Measurements from ENCODE around the gene FAM83F.

- TF ChIP-seq CTCF (IDR thresholded peaks at IDR 0.05) = no peak
- no peak for TF ChIP-seq EZH2 (IDR thresholded peaks at IDR 0.05; ENCODE audit: borderline replicate concordance, insufficient read depth, low read depth, low read length, poor library complexity, severe bottlenecking)
Observed at GRCh38 chr22:40035351-40035750, 40.6 kb downstream of the FAM83F start.
